IPS-18a (cell line): ENCODE measurements around the gene TRMT10A.

Experiments used
- H3K27ac ChIP-seq: one replicate; pipeline ENCODE4 v1.5.1; 2013; ENCODE audit warnings: low read length
- H3K27me3 ChIP-seq: one replicate; pipeline ENCODE4 v1.6.1; 2013; ENCODE audit warnings: mild to moderate bottlenecking, low read length; ENCODE audit not compliant: control insufficient read depth, insufficient read depth
- H3K36me3 ChIP-seq: one replicate; pipeline ENCODE4 v1.6.1; 2013; ENCODE audit warnings: low read depth, low read length; ENCODE audit not compliant: control insufficient read depth
- H3K4me1 ChIP-seq: one replicate; pipeline ENCODE4 v1.6.1; 2013; ENCODE audit warnings: low read depth, low read length; ENCODE audit not compliant: control insufficient read depth
- H3K4me3 ChIP-seq: one replicate; pipeline ENCODE4 v1.5.1; 2013; ENCODE audit warnings: low read length
- H3K9ac ChIP-seq: one replicate; pipeline ENCODE4 v1.6.1; 2013; ENCODE audit warnings: mild to moderate bottlenecking, low read length, moderate library complexity
- H3K9me3 ChIP-seq: one replicate; pipeline ENCODE4 v1.6.1; 2013; ENCODE audit warnings: low read depth, low read length; ENCODE audit not compliant: control insufficient read depth

Gene TRMT10A

DNA sequence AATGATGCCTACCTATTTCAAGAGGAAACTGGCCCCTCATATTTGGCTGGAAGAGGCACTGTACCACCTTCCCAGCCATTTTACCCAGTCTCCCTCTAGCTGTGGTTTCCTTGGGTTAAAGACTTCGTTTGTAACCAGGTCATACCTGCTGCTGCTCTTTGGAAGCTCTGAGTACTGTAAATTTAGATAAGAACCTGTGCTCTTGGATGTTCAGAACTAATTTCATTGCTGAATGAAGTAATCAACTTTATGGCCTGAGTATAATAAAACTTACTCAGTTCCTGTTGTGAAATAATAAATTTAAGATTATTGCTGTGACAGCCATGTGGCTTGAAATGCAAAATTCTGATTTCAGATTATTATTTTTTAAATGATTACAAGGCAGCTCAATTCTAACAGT, 23.0 kb upstream of the TRMT10A start:
- Histone ChIP-seq H3K27ac (no peak overlapping the region), H3K9me3 (no peaks in the 10 kb centered on the region), H3K4me1 (no peaks in the 10 kb centered on the region), H3K4me3 (no peak overlapping the region), H3K27me3 (no peaks in the 10 kb centered on the region), H3K36me3 (no peaks in the 10 kb centered on the region), H3K9ac (no peak overlapping the region)

DNA sequence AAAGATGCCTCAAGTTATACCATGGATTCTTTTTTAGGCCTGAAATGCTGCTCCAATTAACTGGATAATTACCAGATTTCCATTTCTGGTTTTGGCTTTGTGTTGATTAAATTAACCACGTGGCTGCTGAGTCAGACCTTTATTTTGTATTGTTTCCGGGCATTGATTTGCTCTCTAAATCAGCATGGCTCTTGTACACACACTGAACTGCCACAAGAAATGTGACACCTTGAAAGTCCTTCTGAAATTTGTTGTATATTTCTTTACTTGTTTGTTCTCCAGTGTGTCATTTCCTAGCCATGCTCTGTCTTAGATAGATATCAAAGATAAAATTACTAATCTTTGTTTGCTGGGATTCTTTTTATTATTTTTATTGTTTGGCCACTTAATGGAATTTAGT, 22.5 kb upstream of the TRMT10A start:
- Histone ChIP-seq H3K27me3 (no peaks in the 10 kb centered on the region), H3K9ac (no peak overlapping the region), H3K9me3 (no peaks in the 10 kb centered on the region), H3K27ac (no peak overlapping the region), H3K4me1 (no peaks in the 10 kb centered on the region), H3K36me3 (no peaks in the 10 kb centered on the region), H3K4me3 (no peak overlapping the region)

DNA sequence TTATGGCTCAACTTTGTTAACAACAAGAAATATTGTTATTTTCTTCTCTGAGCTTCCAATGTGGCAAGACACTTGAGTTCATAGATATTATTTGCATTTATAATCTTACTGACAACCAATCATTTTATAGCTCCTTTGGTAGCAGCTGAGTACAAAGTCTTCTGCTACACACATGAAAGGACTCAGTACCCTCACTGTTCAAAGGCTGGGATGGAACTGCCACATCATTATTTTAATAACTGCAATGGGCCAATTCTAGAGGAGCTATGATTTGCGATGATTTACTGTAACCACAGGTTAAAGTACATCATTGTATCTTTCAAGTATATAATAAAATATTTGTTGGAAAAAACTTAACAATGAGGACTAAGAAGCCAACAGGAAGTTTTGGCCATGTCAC, 21.7 kb upstream of the TRMT10A start:
- Histone ChIP-seq H3K27ac (no peak overlapping the region), H3K4me1 (no peaks in the 10 kb centered on the region)

DNA sequence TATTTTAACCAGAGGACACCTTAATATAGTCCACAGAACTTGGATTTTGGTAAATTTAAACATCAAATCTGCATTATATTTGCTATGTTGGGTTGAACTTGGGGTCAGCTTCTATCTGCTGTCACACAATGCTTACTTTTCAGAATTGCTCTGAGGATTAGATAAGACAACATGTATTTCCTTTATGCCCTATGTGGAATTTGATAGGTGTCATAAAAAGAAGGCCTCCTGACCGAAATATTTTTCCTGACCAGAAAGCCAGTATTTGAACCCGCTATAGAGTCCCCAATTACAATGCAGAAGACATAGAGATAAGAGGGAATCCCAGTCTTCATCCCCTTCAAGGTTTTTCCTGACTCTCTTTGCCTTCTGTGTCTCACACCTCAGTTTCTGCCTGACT, 14.9 kb upstream of the TRMT10A start:
- H3K4me1 ChIP-seq: peaks cover 21% of the 10 kb centered on the region
- H3K9me3 ChIP-seq: no peaks in the 10 kb centered on the region
- H3K27ac ChIP-seq: no peak overlapping the region
- no peaks in the 10 kb centered on the region for H3K27me3 ChIP-seq
- H3K4me3 ChIP-seq: no peak overlapping the region
- no peaks in the 10 kb centered on the region for H3K36me3 ChIP-seq
- H3K9ac ChIP-seq: no peak overlapping the region

More for the DNA sequence above, 21.7 kb upstream of the TRMT10A start:
- H3K4me3 ChIP-seq: no peak overlapping the region
- H3K36me3 ChIP-seq: no peaks in the 10 kb centered on the region
- no peaks in the 10 kb centered on the region for H3K27me3 ChIP-seq
- no peak overlapping the region for H3K9ac ChIP-seq
- H3K9me3 ChIP-seq: no peaks in the 10 kb centered on the region

DNA sequence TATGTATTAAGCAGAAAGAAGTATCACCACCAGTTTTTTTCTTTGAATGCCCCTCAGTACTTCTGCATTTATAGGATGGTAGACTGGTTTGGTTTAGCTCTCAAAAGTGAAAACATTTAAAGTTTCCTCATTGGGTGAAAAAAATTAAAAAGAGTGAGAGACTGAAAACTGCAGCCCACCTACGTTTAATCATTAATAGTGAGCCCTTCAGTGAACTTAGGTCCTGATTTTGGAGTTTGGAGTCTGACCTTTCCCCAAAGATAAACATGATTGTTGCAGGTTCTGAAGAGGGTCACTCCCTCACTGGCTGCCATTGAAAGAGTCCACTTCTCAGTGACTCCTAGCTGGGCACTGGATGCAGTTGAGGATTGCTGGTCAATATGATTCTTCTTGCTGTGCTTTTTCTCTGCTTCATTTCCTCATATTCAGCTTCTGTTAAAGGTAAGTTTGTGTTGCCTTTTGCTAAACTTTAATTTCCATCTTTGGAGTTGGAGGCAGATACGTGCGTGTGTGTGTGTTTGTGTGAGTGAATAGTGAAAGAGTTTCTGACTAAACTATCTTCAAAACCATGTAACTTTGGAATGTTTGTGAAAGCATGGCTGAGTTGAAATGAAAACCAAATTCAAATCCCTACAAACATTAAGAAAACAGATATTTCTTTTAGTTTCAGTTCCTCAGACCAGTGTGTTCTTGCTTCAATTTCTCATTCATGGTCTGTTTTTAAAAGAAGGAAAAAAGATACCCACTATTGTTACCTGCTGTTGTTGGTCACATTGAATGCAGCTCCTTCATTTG, 10.9 kb upstream of the TRMT10A start, which contains the start of gene MTTP:
MTTP (plus strand) TSS at position 295 of the 795 bp plus-strand sequence; CDS start at position 381, 86 bp downstream.
- no peaks in the 10 kb centered on the region for H3K9me3 ChIP-seq
- H3K36me3 ChIP-seq: no peaks in the 10 kb centered on the region
- H3K27me3 ChIP-seq: no peaks in the 10 kb centered on the region
- H3K27ac ChIP-seq: peak within 1 kb of the TSS; percentile 55
- peak within 1 kb of the TSS; percentile 11 for H3K9ac ChIP-seq
- peak within 1 kb of the TSS; percentile 44 for H3K4me3 ChIP-seq
- H3K4me1 ChIP-seq: peaks cover 21% of the 10 kb centered on the region

DNA sequence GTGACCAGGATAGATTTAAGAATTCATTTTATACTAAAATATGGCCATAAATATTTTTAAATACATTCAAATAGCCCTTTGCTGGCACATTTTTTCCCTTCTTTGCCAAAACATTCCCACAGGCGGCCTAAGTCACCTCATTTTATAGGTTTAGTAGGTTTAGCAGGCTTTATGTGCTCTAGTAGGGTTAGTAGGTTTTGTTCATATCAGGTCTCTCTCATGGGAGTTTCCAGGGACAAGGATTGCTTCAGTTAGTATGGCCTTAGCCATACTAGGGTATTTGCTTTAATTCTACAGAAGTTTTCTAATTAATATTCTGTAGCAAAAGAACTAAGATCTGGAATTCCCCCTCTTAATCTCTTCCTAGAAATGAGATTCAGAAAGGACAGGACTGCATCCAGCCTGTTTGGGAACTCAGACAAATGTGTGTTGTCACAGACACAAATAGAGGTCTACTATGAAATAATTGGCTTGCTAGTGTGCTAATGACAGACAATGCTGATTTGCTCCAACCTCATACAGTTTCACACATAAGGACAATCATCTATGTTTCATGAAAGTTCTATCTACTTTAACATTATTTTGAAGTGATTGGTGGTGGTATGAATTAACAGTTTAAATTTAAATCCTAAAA, 10.0 kb upstream of the TRMT10A start:
- no peak overlapping the region for H3K9ac ChIP-seq
- H3K27me3 ChIP-seq: no peaks in the 10 kb centered on the region
- H3K4me3 ChIP-seq: no peak overlapping the region
- H3K27ac ChIP-seq: no peak overlapping the region
- H3K4me1 ChIP-seq: peaks cover 21% of the 10 kb centered on the region
- H3K9me3 ChIP-seq: no peaks in the 10 kb centered on the region
- H3K36me3 ChIP-seq: no peaks in the 10 kb centered on the region

DNA sequence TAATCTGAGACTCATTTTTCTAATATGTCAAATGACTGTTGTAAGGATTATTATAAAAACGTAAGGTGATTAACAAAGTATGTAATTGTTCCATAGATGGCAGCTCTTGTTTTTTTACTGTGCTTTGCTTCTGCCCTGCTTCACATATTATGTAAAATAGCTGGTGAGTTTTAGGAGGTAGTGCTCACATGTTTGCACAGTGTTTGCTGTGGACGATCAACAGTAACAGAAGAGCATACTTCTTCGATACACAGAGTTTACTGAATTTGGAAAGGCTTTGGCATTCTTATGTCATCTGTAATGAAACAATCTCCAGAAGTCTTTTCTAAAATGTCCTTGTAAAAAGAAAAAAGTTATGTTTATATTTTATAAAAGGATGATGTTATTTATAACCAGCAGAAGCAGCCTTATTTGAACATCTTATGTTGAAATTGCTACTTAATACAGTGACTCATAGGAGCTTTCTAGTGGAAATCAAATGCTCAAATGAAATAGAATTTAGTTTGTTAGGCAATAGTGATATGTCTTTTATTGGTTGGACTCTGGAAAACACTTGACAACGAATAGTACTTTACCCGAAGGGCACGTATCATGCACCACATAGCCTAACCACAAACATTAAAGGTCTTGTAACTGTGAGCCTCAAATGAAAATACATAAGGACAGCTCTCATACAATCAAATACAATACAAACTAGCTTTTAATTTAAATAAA, 8.8 kb upstream of the TRMT10A start:
- H3K9me3 ChIP-seq: no peaks in the 10 kb centered on the region
- H3K27me3 ChIP-seq: no peaks in the 10 kb centered on the region
- H3K4me3 ChIP-seq: no peak overlapping the region
- no peak overlapping the region for H3K27ac ChIP-seq
- H3K36me3 ChIP-seq: no peaks in the 10 kb centered on the region
- H3K9ac ChIP-seq: no peak overlapping the region
- H3K4me1 ChIP-seq: peaks cover 21% of the 10 kb centered on the region

DNA sequence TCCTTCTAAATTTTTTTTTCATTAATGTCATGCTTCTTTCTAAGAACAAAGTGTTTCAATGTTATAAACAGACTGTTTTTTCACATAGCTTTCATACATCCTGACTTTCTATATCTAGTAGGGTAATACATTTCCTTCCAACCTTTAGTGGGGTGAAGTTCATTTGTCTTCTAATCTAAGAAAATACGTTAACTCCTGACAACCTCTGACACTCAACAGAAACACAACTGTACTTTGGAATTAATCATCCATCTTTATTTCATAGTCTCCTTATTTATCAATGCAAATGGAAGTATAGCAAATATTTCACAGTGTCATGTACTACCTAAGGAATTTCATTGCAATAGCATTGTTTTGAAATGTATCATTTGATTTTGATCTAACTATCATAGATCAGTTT, 8.0 kb upstream of the TRMT10A start:
- no peaks in the 10 kb centered on the region for H3K27me3 ChIP-seq
- H3K36me3 ChIP-seq: no peaks in the 10 kb centered on the region
- no peak overlapping the region for H3K9ac ChIP-seq
- peaks cover 21% of the 10 kb centered on the region for H3K4me1 ChIP-seq
- no peak overlapping the region for H3K27ac ChIP-seq
- H3K9me3 ChIP-seq: no peaks in the 10 kb centered on the region
- no peak overlapping the region for H3K4me3 ChIP-seq

DNA sequence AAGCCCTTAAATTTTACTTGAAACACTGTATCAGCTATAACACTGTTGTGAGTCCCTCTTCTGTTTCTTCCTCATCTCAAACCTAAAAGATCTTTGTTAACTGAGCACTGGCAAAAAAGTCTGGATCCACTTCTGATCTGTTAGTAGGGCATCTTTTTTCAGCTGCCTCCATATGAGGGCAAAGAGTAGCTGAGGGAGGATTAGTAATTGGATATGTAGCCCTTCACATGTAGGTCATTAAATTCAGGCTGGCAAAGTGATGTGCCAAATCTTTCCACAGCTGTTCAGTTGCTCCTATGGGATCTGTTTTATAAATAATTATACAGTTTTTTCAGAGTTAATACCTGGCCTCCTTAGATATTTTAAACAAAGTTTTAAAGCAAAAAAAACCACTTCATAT, 1.1 kb upstream of the TRMT10A start:
- Histone ChIP-seq H3K9me3 (no peaks in the 10 kb centered on the region), H3K9ac (no peak overlapping the region), H3K27ac (no peak overlapping the region)

DNA sequence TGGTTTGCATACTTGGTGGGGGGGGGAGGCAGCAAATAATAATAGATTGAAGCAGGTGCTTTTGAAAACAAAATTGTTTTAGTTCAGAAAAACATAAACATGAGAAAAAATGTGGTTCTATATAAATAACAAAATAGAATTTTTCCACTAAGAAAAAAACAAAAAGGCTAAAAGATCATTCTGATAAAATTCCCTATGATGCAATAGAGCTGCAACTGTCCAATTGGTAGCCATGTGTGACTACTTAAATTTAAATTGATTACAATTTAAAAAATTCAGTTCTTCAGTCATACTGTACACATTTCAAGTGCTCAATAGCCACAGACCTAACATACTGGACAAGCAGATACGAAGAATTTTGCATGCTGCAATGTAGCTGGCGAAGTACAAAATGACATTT, 11.0 kb downstream of the TRMT10A start:
- Histone ChIP-seq H3K27ac (no peak overlapping the region), H3K36me3 (no peaks in the 10 kb centered on the region), H3K9me3 (no peaks in the 10 kb centered on the region), H3K27me3 (no peaks in the 10 kb centered on the region), H3K4me1 (no peaks in the 10 kb centered on the region), H3K4me3 (no peak overlapping the region), H3K9ac (no peak overlapping the region)

More for the DNA sequence above, 1.1 kb upstream of the TRMT10A start:
- no peak overlapping the region for H3K4me3 ChIP-seq
- H3K27me3 ChIP-seq: no peaks in the 10 kb centered on the region
- H3K36me3 ChIP-seq: no peaks in the 10 kb centered on the region
- no peaks in the 10 kb centered on the region for H3K4me1 ChIP-seq

DNA sequence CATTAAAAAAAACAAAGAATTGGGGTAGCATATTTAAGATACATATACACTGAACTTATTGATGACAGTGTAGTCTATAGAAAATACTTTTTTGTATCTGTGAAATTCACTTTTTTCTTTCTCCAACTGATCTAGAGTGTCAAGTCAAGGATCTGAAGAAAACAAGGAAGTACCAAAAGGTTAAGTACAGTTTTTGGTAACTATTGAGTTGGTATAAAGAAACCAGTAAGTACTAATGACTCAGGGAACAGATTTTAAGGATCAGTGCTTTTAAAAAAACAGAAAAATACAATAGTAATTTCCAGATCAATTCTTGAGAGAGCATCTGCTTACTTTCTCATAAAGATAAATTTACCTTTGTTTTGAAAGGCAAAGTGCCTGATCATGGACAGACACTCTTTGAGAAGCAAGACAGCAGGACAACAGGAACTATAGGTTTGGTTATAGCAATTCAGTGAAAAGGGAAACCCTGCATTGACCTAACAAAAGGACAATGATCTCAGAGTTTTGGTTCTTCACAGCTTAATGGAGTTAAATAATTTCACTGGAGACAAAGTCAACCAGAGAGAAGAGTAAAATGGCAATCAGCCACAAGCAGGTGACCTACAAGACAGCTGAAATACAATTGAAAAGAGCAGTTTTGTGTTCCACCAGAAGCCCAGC, 23.4 kb downstream of the TRMT10A start:
- Histone ChIP-seq H3K4me1 (no peaks in the 10 kb centered on the region), H3K36me3 (no peaks in the 10 kb centered on the region)

More for the DNA sequence above, 23.4 kb downstream of the TRMT10A start:
- no peak overlapping the region for H3K4me3 ChIP-seq
- no peaks in the 10 kb centered on the region for H3K9me3 ChIP-seq
- no peak overlapping the region for H3K27ac ChIP-seq
- no peak overlapping the region for H3K9ac ChIP-seq
- no peaks in the 10 kb centered on the region for H3K27me3 ChIP-seq
